HG02678 (cell line): ENCODE data around the gene SH3BP4.
"Not testable (repeated sequence)": the region's sequence is repeated elsewhere in the genome, so short reads cannot be mapped to it uniquely, and the experiment has no call there.

Experiments used
- ATAC-seq: cut with Tn5 transposase; IDR thresholded peaks from one replicate; pipeline ENCODE4 v1.9.1; 2021; ENCODE audit warnings: mild to moderate bottlenecking, moderate library complexity; ENCODE audit not compliant: unreplicated experiment

SH3BP4 gene

DNA sequence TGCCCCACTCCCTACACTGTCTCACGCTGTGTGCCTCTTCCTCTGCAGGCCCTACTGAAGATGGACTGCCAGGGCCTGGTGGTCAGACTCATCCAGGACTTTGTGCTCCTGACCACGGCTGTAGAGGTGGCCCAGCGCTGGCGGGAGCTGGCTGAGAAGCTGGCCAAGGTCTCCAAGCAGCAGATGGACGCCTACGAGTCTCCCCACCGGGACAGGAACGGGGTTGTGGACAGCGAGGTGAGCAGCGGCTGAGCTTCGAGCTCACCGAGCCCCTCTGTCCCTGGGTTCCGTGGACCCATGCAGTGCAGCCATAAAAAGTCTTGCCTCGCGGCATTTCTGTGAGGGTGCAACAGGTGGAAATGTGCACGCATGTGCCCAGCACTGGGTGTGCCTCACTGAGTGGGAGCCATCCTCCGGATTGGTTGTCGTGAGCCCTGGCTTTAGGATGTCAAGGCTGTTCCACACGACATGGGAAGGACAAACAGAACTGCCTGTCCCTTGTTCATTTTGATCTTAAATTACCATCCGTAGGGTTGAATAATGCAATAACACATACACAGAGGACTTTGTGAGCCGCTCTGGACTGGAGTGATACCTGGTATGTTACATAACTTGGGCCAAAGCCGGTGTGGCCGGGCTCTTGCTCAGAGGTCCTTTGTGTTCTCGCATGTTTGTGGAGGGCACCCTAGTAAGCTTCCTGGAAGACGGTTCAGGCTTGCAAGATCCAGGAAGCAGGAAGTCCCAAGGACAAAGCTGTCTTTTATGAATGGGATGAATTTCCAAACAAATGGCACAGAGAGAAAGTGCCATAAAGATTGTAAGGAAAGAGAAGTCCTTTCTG, 100.9 kb downstream of the SH3BP4 start:
- ATAC-seq: no peak

DNA sequence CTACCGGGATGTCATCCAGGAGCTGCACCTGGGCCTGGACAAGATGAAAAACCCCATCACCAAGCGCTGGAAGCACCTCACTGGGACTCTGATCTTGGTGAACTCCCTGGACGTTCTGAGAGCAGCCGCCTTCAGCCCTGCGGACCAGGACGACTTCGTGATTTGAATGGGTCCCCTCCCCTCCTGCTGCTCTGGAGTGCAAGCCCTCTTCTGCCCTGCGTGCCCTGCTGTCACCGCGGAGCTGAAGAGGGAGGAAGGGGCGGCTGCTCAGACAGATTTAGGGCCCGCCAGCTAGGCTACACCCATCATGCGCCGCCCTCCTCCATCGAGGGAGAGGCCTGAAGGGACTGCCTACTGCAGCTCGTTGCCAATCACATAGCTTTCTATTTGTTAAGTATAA, 101.8 kb downstream of the SH3BP4 start:
- ATAC-seq: no peak

DNA sequence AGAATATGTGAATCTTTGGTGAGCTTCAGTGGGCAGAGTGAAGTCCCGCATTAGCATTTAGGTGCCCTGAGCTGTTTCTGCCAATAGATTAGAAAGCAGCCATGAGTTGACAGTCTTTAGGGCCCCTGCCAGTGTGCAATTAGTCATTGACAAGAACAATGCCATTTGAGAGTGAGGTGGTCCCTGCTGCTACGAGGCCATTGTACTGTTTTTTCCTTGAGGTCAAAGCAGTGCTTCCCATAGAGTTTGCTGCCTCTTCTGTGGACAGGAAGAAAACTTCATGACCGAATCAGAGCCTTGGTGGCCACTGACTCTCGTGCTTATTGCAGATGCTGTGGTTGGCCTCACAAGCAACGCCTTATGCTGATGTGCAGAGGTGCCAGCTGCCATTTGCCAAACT, 102.7 kb downstream of the SH3BP4 start:
- no peak for ATAC-seq

DNA sequence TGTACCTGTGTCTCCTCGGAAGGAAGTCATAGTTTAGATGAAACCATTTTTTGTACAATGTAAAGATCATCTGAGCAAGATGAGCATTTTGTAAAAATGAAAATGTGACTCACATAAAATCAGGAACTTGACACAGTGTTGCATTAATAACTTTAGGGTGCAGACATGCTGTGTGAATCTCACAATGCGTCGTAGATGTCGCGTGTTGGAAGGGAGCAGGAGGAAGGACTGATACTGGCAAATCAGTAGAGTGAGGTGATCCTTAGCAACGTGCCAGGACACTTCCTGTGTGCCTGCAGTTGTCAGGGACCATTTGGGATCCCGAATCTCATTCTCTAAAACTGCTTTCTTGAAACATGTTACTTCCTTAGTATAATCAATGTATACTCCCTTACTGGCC, 103.1 kb downstream of the SH3BP4 start:
- no peak for ATAC-seq

DNA sequence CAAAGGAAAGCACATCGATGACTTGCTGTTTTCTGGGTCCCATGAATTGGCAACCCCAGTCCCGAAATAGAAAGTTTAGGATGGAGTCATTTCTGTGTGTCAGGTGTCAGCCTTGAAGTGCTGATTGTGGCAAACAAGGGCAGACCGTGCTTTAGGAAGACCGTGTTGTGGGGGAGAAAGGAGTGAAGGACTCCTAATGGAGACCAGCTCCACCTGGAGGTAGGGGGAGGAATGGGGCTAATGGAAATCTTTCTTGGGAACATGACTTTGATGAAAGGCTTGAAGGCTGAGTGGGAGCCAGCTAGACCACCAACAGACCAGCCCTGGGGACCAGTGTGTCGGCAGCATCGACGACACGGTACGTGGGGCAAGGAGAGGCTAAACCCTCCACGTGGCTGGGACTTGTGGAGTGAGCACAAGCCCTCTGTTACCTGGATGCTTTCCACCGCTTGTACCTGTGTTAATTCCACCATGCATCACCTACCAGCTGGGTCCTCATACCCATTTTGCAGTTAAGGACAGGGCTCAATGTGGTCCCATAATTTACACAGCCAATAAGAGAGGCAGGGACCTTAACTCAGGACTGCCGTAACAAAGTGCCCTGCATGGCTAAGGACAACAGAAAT, 104.2 kb downstream of the SH3BP4 start:
- no peak for ATAC-seq

DNA sequence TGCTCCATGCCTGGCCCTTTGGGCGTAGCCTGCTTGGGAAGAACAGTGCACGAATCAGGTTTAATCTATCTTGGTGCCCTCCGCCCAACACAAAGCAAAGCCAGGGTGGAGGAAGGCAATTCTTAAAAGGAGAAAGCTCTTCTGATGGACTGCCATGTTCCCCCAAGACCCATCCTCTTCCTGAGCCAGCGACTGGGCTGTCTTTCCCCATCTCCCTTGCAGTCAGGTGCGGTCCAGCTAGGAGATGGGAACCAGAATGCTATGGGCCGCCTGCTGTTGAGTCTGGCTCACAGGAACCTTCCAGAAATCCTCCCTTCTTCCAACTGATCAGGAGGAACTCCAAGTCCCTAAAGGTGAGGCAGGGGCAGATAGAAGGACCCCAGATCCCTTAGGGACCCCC, 105.0 kb downstream of the SH3BP4 start:
- no peak for ATAC-seq

DNA sequence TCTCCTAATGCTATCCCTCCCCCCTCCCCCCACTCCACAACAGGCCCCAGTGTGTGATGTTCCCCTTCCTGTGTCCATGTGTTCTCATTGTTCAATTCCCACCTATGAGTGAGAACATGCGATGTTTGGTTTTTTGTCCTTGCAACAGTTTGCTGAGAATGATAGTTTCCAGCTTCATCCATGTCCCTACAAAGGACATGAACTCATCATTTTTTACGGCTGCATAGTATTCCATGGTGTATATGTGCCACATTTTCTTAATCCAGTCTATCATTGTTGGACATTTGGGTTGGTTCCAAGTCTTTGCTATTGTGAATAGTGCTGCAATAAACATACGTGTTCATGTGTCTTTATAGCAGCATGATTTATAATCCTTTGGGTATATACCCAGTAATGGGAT, 105.8 kb downstream of the SH3BP4 start:
- ATAC-seq: not testable (repeated sequence)

DNA sequence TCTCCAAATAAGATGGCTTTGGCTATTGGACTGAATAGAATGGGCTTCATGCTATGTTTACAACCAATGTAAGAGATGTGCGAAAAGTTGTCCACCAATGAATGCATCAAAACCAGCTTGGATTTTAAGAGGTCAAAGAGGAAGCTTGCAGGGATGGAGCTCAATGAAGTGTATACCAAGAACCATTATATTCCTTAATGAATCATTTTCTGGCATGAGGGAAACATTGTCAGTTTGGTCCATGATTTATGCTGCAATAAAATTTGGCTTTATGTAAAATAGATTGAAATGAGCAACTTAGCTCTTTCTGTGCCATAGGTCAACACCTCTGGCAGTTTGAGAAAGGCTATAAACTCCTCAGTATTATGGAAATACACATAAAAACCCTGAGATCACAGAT, 107.3 kb downstream of the SH3BP4 start:
- ATAC-seq: no peak

DNA sequence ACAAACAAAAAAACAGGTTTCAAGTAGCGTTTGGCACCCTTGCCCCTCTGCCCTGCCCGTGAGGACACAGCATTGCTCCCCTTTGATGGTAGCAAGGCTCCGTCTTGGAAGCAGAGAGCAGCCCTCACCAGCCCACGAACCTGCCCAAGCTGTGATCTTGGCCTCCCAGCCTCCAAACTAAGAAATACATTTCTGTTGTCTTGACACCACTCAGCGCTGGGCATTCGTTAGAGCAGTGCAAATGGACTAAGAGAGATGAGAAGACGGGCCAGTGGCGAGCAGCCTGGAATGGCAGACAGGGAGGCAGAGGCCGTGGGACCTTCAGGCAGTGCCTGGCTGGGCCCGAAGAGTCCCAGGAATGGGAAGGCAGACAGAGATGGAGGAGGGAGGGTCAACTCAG, 109.8 kb downstream of the SH3BP4 start:
- ATAC-seq: no peak

DNA sequence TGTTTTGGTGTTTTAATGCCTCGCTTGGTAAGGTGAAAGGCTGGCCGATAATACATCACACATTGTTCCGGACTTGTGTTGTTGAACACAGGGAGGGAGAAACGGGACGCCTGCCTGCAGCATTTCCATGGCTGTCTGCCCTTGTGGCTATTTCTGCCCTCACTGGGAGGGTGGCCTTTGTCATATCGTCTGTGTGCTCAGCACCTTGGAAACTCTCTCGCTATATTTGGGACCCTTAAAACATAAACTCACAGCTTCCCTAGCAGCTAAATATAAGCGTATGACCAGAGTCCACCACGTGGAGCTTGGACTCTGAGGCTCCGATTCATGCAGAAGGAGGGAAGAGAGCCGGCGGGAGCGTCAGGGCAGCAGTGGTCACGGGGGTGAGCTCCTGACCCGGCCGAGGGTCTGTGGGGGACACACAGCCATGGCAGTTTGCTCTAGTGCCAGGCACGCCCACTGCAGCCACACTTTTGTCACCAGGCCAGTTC, 111.7 kb downstream of the SH3BP4 start:
- ATAC-seq: no peak

DNA sequence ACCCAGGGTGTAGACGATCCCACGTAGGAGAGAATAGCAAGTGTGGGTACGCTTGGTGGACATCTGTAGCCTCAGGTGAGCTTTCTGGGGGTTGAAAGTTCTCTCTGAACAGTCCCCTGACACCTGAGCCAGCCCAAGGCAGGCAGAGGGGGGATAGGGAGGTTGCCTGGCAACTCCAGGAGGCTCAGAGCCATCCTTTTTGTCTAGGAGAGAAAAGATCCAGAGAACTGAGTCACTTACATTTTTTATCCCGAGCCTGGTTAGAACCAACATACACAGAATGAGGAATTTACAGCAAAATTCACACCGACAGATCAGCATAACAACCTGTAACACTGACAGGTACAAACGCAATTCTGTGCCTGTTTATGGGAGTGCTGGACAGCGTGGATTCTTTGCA, 113.2 kb downstream of the SH3BP4 start:
- no peak for ATAC-seq

DNA sequence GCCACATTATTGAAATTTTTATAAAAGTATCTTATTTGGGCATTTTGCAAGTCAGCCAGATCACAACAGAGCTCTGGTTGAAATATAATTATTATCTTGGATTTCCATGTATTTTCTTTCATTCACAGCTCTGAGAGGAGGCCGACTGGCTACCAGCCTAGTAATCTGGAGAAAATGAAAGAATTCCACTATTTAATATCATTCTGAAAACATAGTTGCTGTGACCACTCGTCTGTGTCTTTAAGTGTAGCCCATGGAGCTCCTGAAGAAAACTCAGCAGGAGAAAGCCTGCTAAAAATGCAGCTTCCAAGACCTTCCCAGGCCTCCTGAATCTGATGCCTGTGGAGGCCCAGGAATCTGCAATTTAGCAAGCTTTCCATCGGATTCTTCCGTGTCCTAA, 114.7 kb downstream of the SH3BP4 start:
- ATAC-seq: no peak

DNA sequence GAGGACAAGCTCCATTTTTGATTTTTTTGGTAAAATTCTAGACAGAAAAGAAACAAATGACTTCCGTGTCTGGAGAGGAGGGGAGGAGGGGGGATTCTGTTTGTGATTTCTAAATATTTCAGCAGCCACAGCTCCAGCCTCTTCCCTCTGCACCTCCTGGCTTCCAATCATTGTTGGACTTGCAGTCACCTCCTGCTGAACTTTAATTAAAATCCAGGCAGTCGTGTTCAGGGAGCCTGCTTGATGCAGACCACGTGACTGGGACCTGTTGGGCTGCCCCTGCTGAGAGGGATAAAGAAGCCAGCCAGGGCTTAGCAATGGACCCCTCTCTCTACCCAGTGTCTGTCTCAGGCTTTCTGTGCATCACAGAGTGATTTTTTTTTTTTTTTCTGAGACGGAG, 115.1 kb downstream of the SH3BP4 start:
- no peak for ATAC-seq

DNA sequence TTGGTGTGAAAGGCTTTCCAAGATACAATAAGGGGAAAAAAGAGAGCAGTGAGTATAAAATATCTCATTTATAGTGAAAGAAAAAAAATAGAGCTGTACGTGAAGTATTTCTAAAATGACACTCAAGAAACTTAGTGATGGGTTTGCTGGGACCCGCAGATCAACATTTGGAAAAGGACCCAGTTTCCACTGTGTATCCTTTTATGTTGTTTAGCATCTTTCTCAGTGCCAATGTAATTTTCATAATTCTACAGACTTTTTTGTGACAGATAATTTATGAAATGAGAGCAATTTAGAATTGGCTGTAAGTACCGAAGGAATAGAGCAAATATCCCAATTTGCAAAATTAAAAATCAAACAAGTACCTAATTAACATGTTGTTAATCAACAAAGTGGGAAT, 116.9 kb downstream of the SH3BP4 start:
- ATAC-seq: no peak

DNA sequence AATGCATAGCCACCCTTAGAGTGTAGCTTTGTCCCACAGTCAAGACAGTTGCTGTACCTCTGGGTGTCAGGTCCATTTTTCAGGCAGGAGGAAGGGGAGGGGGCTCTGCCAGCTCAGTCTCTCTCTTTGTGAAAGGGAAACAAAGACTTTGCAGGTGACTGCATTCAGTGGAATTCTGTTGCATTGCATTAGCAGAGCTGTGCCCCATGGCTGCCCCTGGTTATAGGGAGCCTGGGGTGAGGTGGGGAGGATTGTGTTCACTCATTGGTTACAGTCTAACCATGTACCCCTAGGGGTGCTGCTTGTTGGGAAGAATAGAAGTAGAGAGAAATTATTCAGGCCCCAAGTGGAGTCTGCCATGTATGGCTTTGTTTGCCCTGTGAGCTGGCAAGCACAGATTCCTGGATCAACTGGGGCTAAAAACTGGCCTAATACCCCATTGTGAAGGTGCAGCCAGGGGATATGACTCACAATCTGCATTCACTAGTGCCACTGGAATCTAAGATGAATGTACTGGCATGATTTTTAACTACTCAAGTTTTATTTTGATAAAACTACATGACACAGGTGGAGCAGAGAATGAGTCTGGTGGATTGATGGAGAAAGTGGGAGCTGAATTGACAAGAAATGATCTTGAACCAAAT, 118.4 kb downstream of the SH3BP4 start:
- ATAC-seq: no peak

DNA sequence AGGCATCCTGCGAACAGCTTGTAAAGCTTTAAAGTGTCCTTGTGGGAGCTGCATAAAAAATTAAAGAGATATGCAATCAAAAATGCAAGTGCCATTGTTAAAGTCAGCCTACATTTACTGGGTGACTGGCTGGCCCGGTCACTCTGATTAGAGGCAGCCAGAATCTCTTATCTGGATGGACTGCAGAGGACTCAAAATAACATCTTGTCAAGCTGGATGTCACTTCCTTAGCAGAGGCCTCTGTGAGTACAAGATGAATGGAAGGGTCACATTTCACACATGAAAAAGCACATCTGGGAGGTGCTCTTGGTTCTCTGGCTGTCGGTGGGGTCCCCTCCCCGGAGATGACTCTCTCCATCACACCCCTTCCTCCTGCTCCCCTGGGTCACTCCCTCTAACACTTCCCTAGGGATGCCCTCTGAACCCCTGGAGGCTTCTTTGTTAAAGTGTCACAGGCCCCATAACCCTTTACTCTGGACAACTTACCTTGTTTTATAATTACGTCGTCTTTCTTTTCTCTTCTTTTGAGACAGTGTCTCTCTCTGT, 122.1 kb downstream of the SH3BP4 start:
- ATAC-seq: no peak

DNA sequence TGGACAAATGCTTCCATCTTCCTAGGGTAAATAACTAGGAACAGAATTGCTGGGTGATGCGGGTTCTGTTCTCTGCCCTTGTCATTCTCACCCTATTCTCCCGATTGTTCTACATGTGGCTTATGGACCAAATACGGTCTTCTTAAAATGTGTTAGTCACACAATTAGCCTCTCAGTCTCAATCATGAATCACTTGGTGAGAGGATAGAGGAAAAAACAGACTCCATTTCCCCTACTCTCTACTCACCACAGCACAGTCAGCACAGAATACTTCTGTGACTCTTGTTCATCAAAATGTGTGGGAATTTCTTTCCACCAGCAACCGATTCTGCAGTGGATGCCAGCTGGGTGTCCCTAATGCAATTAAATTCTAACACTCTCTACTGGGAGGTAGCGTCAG, 125.2 kb downstream of the SH3BP4 start:
- ATAC-seq: no peak

DNA sequence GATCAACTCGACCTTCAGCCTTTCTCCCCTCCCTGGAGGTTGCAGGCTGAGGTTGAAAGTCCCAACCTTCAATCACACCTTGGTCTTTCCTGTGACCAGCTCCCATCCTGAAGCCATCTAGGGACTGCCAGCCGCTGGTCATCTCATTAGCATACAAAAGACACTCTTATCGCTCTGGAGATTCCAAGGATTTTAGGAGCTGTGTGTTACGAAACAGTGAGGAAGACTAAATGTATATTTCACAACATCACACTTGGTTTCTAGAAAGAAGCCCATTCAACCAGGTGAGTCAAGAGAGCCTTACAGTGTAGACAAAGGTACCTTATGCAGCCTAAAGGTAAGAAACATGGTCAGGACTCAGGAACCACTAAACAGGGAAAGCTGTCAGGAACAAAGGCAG, 126.4 kb downstream of the SH3BP4 start:
- no peak for ATAC-seq

DNA sequence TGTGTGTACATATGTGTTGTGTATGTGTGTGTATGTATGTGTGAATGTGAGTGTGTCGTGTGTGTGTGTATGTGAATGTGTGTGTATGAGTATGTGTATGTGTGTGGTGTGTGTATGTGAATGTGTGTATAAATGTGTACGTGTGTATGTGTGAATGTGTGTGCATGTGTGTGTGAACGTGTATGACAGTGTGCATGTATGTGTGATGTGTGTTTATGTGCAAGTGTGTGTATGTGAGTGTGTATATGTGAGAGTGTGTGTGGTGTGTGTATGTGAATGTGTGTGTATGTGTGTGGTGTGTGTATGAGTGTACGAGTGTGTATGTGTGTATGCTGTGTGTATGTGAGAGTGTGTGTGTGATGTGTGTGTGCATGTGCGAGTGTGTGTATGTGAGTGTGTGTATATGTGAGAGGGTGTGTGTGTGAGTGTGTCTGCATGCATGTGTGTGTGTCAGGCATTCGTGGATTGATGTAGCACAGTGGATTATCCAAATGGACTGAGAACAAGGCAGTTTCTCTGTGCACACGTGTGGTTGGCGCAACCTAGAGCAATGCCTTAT, 127.2 kb downstream of the SH3BP4 start:
- ATAC-seq: no peak

DNA sequence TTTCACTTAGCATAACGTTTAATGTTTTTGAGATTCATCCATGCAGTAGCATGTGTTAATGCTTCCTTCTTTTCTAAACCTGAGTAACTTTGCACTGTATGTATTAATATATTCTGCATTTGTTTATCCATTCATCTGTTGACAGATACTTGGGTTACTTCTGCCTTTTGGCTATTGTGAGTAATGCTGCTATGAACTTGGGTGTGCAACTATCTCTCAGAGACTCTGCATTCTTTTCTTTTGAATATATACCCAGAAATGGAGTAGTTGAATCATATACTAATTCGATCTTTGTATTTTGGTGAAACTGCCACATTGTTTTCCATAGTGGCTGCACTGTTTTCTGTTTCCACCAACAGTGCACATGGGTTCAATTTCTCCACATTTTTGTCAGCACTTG, 128.3 kb downstream of the SH3BP4 start:
- ATAC-seq: no peak

DNA sequence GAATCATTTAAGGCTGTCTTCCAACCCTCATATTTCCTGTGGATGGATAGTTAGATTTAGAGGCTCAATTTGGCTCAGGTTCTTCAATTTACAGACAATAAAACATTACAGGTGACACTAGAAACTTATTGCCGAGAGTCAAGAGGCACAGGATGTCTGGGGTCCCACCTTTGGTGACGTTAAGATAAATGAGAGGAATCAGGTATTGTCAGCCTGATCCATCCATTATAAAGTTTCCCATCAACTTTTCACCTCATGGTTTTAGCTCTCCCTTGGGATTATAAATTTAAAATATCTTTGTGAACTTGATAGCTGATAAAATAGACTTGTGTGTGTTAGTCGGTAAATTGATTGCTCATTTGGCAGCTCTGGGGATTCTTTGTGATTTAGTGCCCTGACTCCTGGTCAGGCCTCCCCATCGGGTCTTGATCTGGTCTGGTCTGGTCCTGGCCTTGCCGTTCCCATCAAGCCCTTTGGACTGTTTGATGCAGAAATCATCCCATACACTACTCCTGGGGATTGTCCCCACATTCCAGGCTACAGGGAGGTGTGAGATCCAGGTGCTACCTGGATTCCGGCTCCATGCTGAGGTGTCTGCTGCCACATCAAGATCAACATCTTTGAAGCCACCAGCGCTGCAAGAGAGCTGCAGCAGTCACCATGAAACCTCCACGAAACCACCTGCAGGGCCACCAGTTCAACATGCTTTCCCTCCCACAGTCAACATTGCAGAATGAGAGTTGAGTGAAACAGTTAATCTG, 130.9 kb downstream of the SH3BP4 start:
- ATAC-seq: no peak
